Liver (tissue), 9 donors: Measurements from ENCODE around the gene RAI1. TPM values are rescaled to one million over a fixed set of nuclear protein-coding genes. Genes with fewer than 3 reads are reported as not detected.

ENCODE experiments used
- DNase-seq: peaks from one replicate; pipeline ENCODE4 v3.0.0-alpha.2; 2017; ENCODE audit warnings: low spot score
- H3K27ac ChIP-seq, 2 donors: one replicate each; pipeline ENCODE4 v1.7.0; 2013; ENCODE audit warnings: inconsistent platforms in 2 of 2, low read length in 2 of 2, control low read depth in 1 of 2, low read depth in 1 of 2, mild to moderate bottlenecking in 1 of 2
- H3K27me3 ChIP-seq, 4 donors: one replicate each; pipeline versions ENCODE4 v1.6.1 to v1.7.0; 2013; ENCODE audit warnings: low read length in 3 of 4, inconsistent platforms in 1 of 4, mild to moderate bottlenecking in 1 of 4, moderate library complexity in 1 of 4; ENCODE audit not compliant: control insufficient read depth in 4 of 4, insufficient read depth in 4 of 4
- H3K36me3 ChIP-seq, 4 donors: one replicate each; pipeline versions ENCODE4 v1.6.1 to v1.7.0; 2013; ENCODE audit warnings: low read length in 3 of 4, mild to moderate bottlenecking in 3 of 4, low read depth in 1 of 4, moderate library complexity in 1 of 4; ENCODE audit not compliant: control insufficient read depth in 4 of 4, insufficient read depth in 3 of 4
- H3K4me1 ChIP-seq, 4 donors: one replicate each; pipeline versions ENCODE4 v1.6.1 to v1.7.0; 2013; ENCODE audit warnings: low read length in 3 of 4, mild to moderate bottlenecking in 3 of 4, moderate library complexity in 1 of 4; ENCODE audit not compliant: control insufficient read depth in 4 of 4, insufficient read depth in 4 of 4
- H3K4me3 ChIP-seq, 3 donors: one replicate each; pipeline versions ENCODE4 v1.6.1 to v1.7.0; 2013; ENCODE audit warnings: low read length in 3 of 3, control low read depth in 1 of 3, low read depth in 1 of 3, mild to moderate bottlenecking in 1 of 3
- H3K9ac ChIP-seq, 2 donors: one replicate each; pipeline ENCODE4 v1.7.0; 2013; ENCODE audit warnings: low read length in 2 of 2, mild to moderate bottlenecking in 2 of 2, moderate library complexity in 2 of 2, control low read depth in 1 of 2, low read depth in 1 of 2
- H3K9me3 ChIP-seq, 4 donors: one replicate each; pipeline versions ENCODE4 v1.6.1 to v1.7.0; 2013; ENCODE audit warnings: low read length in 3 of 4; ENCODE audit not compliant: control insufficient read depth in 4 of 4
- EGR1 ChIP-seq, 2 donors: IDR thresholded peaks; 2 replicates each; pipeline ENCODE4 v1.6.1; 2016 to 2018; ENCODE audit warnings: antibody characterized with exemption in 2 of 2, low read depth in 2 of 2
- FOXA1 ChIP-seq: IDR thresholded peaks from 2 replicates; pipeline ENCODE4 v1.6.1; 2016; ENCODE audit warnings: antibody characterized with exemption
- HNF4A ChIP-seq, 2 donors: conservative IDR thresholded peaks; 2 replicates each; pipeline ENCODE4 v1.6.1; 2016; ENCODE audit warnings: antibody characterized with exemption in 2 of 2, mild to moderate bottlenecking in 2 of 2
- HNF4G ChIP-seq: IDR thresholded peaks from 2 replicates; pipeline ENCODE4 v1.6.1; 2016; ENCODE audit warnings: antibody characterized with exemption
- NR2F2 ChIP-seq: IDR thresholded peaks from 2 replicates; pipeline ENCODE4 v1.6.1; 2016; ENCODE audit warnings: antibody characterized with exemption
- RAD21 ChIP-seq, 2 donors: IDR thresholded peaks; 2 replicates each; pipeline ENCODE4 v1.6.1; 2016; ENCODE audit warnings: antibody characterized with exemption in 2 of 2, mild to moderate bottlenecking in 2 of 2
- RXRA ChIP-seq, 2 donors: IDR thresholded peaks; 2 replicates each; pipeline ENCODE4 v1.6.1; 2017 to 2018; ENCODE audit warnings: antibody characterized with exemption in 2 of 2, mild to moderate bottlenecking in 1 of 2
- SP1 ChIP-seq: IDR thresholded peaks from 2 replicates; pipeline ENCODE4 v1.6.1; 2018; ENCODE audit warnings: antibody characterized with exemption, mild to moderate bottlenecking
- TAF1 ChIP-seq: conservative IDR thresholded peaks from 2 replicates; pipeline ENCODE4 v1.6.1; 2016; ENCODE audit warnings: antibody characterized with exemption, mild to moderate bottlenecking
- WGBS: extraction: QIAGEN DNeasy Blood & Tissue Kit; methylation state at CpG from one replicate; pipeline ENCODE4 v1.1.7; 2013; 5-methylcytosine and 5-hydroxymethylcytosine counted together
- polyA plus RNA-seq, 2 donors: library from polyadenylated mRNA; stranded (reverse) in 1 of 2; unstranded in 1 of 2; fragments of 200-250 nt in 1 of 2; fragments of >200 nt in 1 of 2; fragmentation: Nextera tagmentation in 1 of 2; extraction: Ambion mirVana in 1 of 2; gene quantifications; one replicate each; pipeline versions ENCODE4 v1.2.1 to v1.2.3, GENCODE V29; 2013 to 2015
- total RNA-seq, 2 donors: library from RNA; depleted of rRNA; stranded (reverse); fragments of >200 nt; gene quantifications; one replicate each; pipeline ENCODE4 v1.2.3, GENCODE V29; 2014
- TF ChIP-seq, protein P1 (sequence below): IDR thresholded peaks from 2 replicates; pipeline ENCODE4 v1.6.1; 2016; ENCODE audit warnings: antibody characterized with exemption
- TF ChIP-seq, protein P2 (sequence below): IDR thresholded peaks from 2 replicates; pipeline ENCODE4 v1.6.1; 2016; ENCODE audit warnings: antibody characterized with exemption, mild to moderate bottlenecking
- TF ChIP-seq, protein P3 (sequence below): fragments of 150-350 bp; IDR thresholded peaks from 2 replicates; pipeline ENCODE4 v1.5.1; 2017; ENCODE audit warnings: improper control_type of control experiment, low read depth, low read length; ENCODE audit not compliant: missing input control
- TF ChIP-seq, protein P4 (sequence below): IDR thresholded peaks from 2 replicates; pipeline ENCODE4 v1.6.1; 2016; ENCODE audit warnings: antibody characterized with exemption
- donor health status: healthy.
- donor health status: healthy.
- donor health status: healthy.
- donor health status: healthy.
- donor health status: healthy.

RAI1 gene
- total and polyA plus RNA-seq, 4 donors = 0.57 to 7.6 (median 5.3) TPM

DNA sequence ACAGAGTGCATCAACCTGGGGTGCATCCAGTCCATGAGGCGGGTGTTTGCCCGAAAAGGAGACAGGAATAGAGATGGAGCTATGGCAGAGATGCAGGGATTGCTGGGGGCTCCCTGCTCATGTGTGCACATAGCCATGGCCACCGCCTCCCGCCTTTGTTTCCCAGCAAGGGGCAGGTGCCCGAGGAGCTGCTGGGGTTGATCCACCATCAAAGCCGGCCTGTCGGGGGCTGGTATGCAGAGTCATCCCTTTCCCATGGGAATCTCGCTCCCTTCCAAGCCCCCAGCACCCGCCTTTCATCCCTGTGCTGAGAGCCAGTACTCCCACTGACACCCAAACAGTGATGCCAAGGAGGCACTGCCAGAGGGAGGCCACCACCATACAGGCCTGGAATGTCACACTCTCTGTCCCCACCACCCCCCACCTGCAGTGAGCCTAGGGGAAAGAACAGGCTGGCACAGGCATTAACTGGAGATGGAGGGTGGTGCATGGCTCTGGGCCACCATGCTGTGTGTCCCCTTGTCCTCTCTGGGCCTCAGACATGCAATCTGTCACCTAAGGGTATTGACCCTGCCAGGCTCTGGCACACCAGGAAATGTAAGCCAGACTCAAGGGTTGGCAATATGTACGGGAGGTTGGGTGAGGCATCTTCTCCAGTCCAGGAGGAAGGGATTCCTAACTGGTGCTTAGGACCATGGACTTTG, 90.4 kb downstream of the RAI1 start:
- H3K27ac ChIP-seq = no peak overlapping the region
- TF ChIP-seq HNF4G = no peak
- no peaks in the 10 kb centered on the region for H3K36me3 ChIP-seq
- H3K4me1 ChIP-seq = peaks cover 0 to 1% (median 0%) of the 10 kb centered on the region in 4 donors
- no peak overlapping the region for H3K4me3 ChIP-seq
- DNase-seq = no peak
- WGBS = 95% methylated on average over 10 of the region's 10 CpGs
- H3K9ac ChIP-seq = no peak overlapping the region
- no peaks in the 10 kb centered on the region for H3K9me3 ChIP-seq
- H3K27me3 ChIP-seq = no peaks in the 10 kb centered on the region

DNA sequence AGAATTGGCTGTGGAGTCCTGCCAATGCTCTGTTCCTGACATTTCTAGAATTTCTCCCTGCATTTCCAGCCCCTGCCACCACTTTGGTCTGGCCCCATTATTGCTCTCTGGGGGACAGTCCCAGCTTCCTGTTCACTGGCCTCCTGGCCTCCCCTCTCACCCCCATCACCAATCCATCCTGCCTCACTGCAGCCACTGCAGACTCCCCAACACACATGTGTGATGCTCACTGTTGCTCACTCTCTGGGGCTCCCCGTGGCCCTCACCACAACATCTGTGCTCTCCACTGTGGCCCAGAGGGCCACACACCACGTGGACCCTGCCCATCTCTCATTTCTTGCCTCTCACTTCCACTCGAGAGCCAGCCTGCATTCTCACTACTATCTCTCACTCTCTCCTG, 91.0 kb downstream of the RAI1 start:
- TF ChIP-seq RXRA (IDR thresholded peaks at IDR 0.05) = no peak
- TF ChIP-seq, protein P1, sequence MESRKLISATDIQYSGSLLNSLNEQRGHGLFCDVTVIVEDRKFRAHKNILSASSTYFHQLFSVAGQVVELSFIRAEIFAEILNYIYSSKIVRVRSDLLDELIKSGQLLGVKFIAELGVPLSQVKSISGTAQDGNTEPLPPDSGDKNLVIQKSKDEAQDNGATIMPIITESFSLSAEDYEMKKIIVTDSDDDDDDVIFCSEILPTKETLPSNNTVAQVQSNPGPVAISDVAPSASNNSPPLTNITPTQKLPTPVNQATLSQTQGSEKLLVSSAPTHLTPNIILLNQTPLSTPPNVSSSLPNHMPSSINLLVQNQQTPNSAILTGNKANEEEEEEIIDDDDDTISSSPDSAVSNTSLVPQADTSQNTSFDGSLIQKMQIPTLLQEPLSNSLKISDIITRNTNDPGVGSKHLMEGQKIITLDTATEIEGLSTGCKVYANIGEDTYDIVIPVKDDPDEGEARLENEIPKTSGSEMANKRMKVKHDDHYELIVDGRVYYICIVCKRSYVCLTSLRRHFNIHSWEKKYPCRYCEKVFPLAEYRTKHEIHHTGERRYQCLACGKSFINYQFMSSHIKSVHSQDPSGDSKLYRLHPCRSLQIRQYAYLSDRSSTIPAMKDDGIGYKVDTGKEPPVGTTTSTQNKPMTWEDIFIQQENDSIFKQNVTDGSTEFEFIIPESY = no peak
- no peak for TF ChIP-seq FOXA1
- no peak for TF ChIP-seq HNF4A (conservative IDR thresholded peaks at IDR 0.05)
- TF ChIP-seq NR2F2 = no peak
- TF ChIP-seq SP1 = no peak
- TF ChIP-seq, protein P2, sequence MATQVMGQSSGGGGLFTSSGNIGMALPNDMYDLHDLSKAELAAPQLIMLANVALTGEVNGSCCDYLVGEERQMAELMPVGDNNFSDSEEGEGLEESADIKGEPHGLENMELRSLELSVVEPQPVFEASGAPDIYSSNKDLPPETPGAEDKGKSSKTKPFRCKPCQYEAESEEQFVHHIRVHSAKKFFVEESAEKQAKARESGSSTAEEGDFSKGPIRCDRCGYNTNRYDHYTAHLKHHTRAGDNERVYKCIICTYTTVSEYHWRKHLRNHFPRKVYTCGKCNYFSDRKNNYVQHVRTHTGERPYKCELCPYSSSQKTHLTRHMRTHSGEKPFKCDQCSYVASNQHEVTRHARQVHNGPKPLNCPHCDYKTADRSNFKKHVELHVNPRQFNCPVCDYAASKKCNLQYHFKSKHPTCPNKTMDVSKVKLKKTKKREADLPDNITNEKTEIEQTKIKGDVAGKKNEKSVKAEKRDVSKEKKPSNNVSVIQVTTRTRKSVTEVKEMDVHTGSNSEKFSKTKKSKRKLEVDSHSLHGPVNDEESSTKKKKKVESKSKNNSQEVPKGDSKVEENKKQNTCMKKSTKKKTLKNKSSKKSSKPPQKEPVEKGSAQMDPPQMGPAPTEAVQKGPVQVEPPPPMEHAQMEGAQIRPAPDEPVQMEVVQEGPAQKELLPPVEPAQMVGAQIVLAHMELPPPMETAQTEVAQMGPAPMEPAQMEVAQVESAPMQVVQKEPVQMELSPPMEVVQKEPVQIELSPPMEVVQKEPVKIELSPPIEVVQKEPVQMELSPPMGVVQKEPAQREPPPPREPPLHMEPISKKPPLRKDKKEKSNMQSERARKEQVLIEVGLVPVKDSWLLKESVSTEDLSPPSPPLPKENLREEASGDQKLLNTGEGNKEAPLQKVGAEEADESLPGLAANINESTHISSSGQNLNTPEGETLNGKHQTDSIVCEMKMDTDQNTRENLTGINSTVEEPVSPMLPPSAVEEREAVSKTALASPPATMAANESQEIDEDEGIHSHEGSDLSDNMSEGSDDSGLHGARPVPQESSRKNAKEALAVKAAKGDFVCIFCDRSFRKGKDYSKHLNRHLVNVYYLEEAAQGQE = no peak
- no peak for TF ChIP-seq TAF1
- TF ChIP-seq, protein P3, sequence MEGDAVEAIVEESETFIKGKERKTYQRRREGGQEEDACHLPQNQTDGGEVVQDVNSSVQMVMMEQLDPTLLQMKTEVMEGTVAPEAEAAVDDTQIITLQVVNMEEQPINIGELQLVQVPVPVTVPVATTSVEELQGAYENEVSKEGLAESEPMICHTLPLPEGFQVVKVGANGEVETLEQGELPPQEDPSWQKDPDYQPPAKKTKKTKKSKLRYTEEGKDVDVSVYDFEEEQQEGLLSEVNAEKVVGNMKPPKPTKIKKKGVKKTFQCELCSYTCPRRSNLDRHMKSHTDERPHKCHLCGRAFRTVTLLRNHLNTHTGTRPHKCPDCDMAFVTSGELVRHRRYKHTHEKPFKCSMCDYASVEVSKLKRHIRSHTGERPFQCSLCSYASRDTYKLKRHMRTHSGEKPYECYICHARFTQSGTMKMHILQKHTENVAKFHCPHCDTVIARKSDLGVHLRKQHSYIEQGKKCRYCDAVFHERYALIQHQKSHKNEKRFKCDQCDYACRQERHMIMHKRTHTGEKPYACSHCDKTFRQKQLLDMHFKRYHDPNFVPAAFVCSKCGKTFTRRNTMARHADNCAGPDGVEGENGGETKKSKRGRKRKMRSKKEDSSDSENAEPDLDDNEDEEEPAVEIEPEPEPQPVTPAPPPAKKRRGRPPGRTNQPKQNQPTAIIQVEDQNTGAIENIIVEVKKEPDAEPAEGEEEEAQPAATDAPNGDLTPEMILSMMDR = no peak
- TF ChIP-seq, protein P4, sequence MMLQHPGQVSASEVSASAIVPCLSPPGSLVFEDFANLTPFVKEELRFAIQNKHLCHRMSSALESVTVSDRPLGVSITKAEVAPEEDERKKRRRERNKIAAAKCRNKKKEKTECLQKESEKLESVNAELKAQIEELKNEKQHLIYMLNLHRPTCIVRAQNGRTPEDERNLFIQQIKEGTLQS = no peak
- no peak for TF ChIP-seq RAD21 (IDR thresholded peaks at IDR 0.05)
- no peak for TF ChIP-seq HNF4G
- TF ChIP-seq EGR1 (IDR thresholded peaks at IDR 0.05; ENCODE audit: low read depth in 2 of 2) = no peak
- no peaks in the 10 kb centered on the region for H3K36me3 ChIP-seq
- no peak for DNase-seq
- H3K9me3 ChIP-seq = no peaks in the 10 kb centered on the region
- H3K27me3 ChIP-seq = no peaks in the 10 kb centered on the region
- no peak overlapping the region for H3K27ac ChIP-seq
- no peak overlapping the region for H3K9ac ChIP-seq
- 75% methylated on average over 3 of the region's 3 CpGs for WGBS
- peaks cover 0 to 1% (median 0%) of the 10 kb centered on the region in 4 donors for H3K4me1 ChIP-seq
- no peak overlapping the region for H3K4me3 ChIP-seq
